ENCODE measurements around the gene DDAH2. TPM values are rescaled to one million over a fixed set of nuclear protein-coding genes. Genes with fewer than 3 reads are reported as not detected.
A peak's percentile ranks its signal among the peaks of the same experiment; 100 is the strongest.

Gene DDAH2
- total RNA-seq, 1 experiment from 2014 or later = 43.4 TPM

DNA sequence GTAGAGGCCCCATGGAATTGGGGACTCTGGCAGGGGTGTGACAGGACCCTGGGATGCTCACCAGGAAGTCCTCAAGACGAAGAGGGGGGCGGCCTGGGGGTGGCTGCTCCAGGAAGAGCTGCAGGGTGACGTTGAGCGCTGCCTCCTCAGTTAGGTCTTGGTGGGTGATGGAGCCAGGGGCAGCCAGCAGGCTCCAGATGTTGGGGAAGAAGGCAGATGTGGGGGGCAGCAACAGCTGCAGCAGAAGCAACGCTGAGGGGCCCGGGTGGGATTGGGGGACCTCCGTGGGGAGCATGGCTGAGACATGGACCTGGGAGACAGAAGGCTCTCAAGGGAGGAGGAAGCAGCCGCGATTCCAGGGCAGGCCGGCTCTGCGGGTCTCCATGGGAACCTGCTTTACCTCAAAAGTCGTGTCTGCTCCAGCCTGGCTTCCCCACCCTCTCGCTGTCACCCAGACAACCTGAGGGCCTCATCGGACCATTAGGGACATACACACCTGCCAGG, 47.4 kb upstream of the DDAH2 start:
- TF ChIP-seq EZH2 (IDR thresholded peaks at IDR 0.05) = no peak
- TF ChIP-seq CEBPB (IDR thresholded peaks at IDR 0.05; ENCODE audit: low read depth) = no peak
- TF ChIP-seq, protein P1, sequence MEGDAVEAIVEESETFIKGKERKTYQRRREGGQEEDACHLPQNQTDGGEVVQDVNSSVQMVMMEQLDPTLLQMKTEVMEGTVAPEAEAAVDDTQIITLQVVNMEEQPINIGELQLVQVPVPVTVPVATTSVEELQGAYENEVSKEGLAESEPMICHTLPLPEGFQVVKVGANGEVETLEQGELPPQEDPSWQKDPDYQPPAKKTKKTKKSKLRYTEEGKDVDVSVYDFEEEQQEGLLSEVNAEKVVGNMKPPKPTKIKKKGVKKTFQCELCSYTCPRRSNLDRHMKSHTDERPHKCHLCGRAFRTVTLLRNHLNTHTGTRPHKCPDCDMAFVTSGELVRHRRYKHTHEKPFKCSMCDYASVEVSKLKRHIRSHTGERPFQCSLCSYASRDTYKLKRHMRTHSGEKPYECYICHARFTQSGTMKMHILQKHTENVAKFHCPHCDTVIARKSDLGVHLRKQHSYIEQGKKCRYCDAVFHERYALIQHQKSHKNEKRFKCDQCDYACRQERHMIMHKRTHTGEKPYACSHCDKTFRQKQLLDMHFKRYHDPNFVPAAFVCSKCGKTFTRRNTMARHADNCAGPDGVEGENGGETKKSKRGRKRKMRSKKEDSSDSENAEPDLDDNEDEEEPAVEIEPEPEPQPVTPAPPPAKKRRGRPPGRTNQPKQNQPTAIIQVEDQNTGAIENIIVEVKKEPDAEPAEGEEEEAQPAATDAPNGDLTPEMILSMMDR (IDR thresholded peaks at IDR 0.05 in 2 of 3, conservative IDR thresholded peaks at IDR 0.05 in 1 of 3; ENCODE audit: borderline replicate concordance in 1 of 3, insufficient read depth in 1 of 3, low read depth in 2 of 3, low read length in 2 of 3) = no peak
- no peak for TF ChIP-seq TCF7L2 (IDR thresholded peaks at IDR 0.05; ENCODE audit: borderline replicate concordance, extremely low read depth, insufficient read depth, insufficient read length)
- no peak for TF ChIP-seq YY1 (IDR thresholded peaks at IDR 0.05; ENCODE audit: extremely low read depth, insufficient replicate concordance, low read depth, low read length)
- TF ChIP-seq EZH2phosphoT487 (IDR thresholded peaks at IDR 0.05; ENCODE audit: borderline replicate concordance) = no peak
- no peak for TF ChIP-seq FOSL1 (IDR thresholded peaks at IDR 0.05; ENCODE audit: low read depth)
- no peak for TF ChIP-seq SP1 (IDR thresholded peaks at IDR 0.05; ENCODE audit: low read depth)
- no peak for TF ChIP-seq ZFX (IDR thresholded peaks at IDR 0.05)
- no peak for TF ChIP-seq POLR2A (IDR thresholded peaks at IDR 0.05; ENCODE audit: borderline replicate concordance, extremely low read depth, insufficient read depth, insufficient read length)
- TF ChIP-seq POLR2AphosphoS5 (IDR thresholded peaks at IDR 0.05; ENCODE audit: low read depth, low read length) = no peak
- no peak for TF ChIP-seq SRF (IDR thresholded peaks at IDR 0.05; ENCODE audit: low read depth)
- H3K9me2 ChIP-seq (ENCODE audit: insufficient read depth) = no peaks in the 10 kb centered on the region
- RAD21 ChIA-PET (ENCODE audit: low non-redundant PET in 1 of 2, low total read pairs in 2 of 2, uncharacterized antibody in 2 of 2, unreplicated experiment in 2 of 2) = no interaction called here
- BruUV-seq (replicated peaks) = TSS peak; percentile 54
- no peaks in the 10 kb centered on the region for H4K20me1 ChIP-seq (ENCODE audit: insufficient read depth)
- H2AFZ ChIP-seq (ENCODE audit: low read depth, low read length, poor library complexity, severe bottlenecking) = no peak overlapping the region
- peaks cover 1 to 26% of the 10 kb centered on the region in 2 experiments; a peak in 2 of 4 replicates for H3K36me3 ChIP-seq (ENCODE audit: control insufficient read depth in 1 of 2, insufficient read depth in 2 of 2, low read length in 2 of 2)
- CTCF ChIA-PET = interaction anchor here (1.3 kb wide), 1 partner anchor 19 kb away, joined by 3 read pairs; the partner anchor contains the start of gene VARS1
- ATAC-seq = peak; percentile 34
- H3K4me1 ChIP-seq (ENCODE audit: control insufficient read depth in 1 of 2, insufficient read depth in 2 of 2, low read length in 2 of 2) = peaks cover 43 to 59% of the 10 kb centered on the region in 2 experiments
- intact Hi-C loops (cut with micrococcal nuclease) = no loop called here
- no peaks in the 10 kb centered on the region for H3K27me3 ChIP-seq (ENCODE audit: insufficient read depth, low read length)
- H3K79me2 ChIP-seq (ENCODE audit: insufficient read depth, low read length) = no peaks in the 10 kb centered on the region
- peak overlapping the region; percentile 40 to 56 for H3K4me3 ChIP-seq (replicated peaks in 1 of 2; ENCODE audit: low read depth in 1 of 2, low read length in 2 of 2)
- H3K4me2 ChIP-seq (ENCODE audit: low read length) = peak overlapping the region; percentile 79
- H3K27ac ChIP-seq (ENCODE audit: low read depth, low read length) = peak overlapping the region; percentile 79
- H3K9me3 ChIP-seq (ENCODE audit: control insufficient read depth in 1 of 2, insufficient read depth in 1 of 2, low read depth in 1 of 2, low read length in 2 of 2) = no peaks in the 10 kb centered on the region
- peak overlapping the region; percentile 64 for H3K9ac ChIP-seq (ENCODE audit: low read length)
- POLR2A ChIA-PET = interaction anchor here (1.4 to 2.0 kb wide), 3 partner anchors 10 to 51 kb away, joined by 4 to 16 read pairs (median 4); partner anchors contain the start of genes HSPA1B and VARS1
- no peak for DNase-seq (ENCODE audit: low read depth, low spot score)
